Heart left ventricle (tissue), 13 donors: ENCODE data around the gene COA6.

Experiments used
- CTCF ChIP-seq, 12 donors: fragments of 200-600 bp; sonication (generic) in 4 of 12; IDR thresholded peaks; one replicate each; pipeline versions ENCODE4 v1.5.0 to v1.8.0; 2018 to 2022; ENCODE audit warnings: antibody characterized with exemption in 12 of 12, mild to moderate bottlenecking in 5 of 12
- POLR2A ChIP-seq, 2 donors: fragments of 450-650 bp; IDR thresholded peaks; one replicate each; pipeline ENCODE4 v1.6.1; 2017; ENCODE audit warnings: antibody characterized with exemption in 2 of 2, mild to moderate bottlenecking in 2 of 2, moderate library complexity in 2 of 2
- donor health status: ischemic (EF 13 %, LVEDD 7.1; RV severe dilation, severe dysfunction).
- donor health status: DM: no; HTN: yes; CAD: no.
- donor health status: DM: no; HTN: no; CAD: no.
- donor health status: ischemic (EF 25% LVEDD 6.9; RV normal size, moderate dysfunction).
- donor health status: ischemic (EF 25% LVEDD 5.7; RV mildly dilated, moderate dysfunction).
- donor health status: ischemic (EF 35%, LVEDD 5.7; RV mildly dilated, moderate dysfunction).
- donor health status: nonischemic (EF 11% LVEDD 7.7; RV severe dilation, severe dysfunction).
- donor health status: DM: yes; HTN: yes; CAD: no.
- donor health status: PGD.
- donor health status: ischemic (EF 29% LVEDD 5.4; RV normal size, mild dysfunction).
- donor health status: nonischemic (EF 23%, LVEDD 6.1; RV moderate dilation, normal function).

GRCh38 chr1:234369784-234370183, 3.5 kb upstream of the COA6 start:
- no peak for TF ChIP-seq CTCF (IDR thresholded peaks at IDR 0.05)
- TF ChIP-seq POLR2A (IDR thresholded peaks at IDR 0.05): no peak
